T-cell (primary cell): ENCODE results near the gene GOLGA7B. TPM values are rescaled to one million over a fixed set of nuclear protein-coding genes. Genes with fewer than 3 reads are reported as not detected.

Experiments
- ATAC-seq, 4 experiments: fragments of 200-7000 bp in 3 of 4; fragments of 150-1000 bp in 1 of 4; cut with Tn5 transposase; replicated peaks in 1 of 4; 1 replicate in 3 of 4; 2 replicates in 1 of 4; pipeline ENCODE4 v1.10.0; 2021; ENCODE audit warnings: moderate library complexity in 3 of 4, mild to moderate bottlenecking in 2 of 4, moderate number of reproducible peaks in 1 of 4
- CTCF ChIA-PET, 2 donors: fragments of 300-600 bp; sonication (Branson Sonifier 250); formaldehyde crosslinking; loops; one replicate each; lab custom pipeline; 2022; ENCODE audit warnings: antibody characterized with exemption in 2 of 2; lab: Charles Lee
- POLR2A ChIA-PET, 2 donors: fragments of 300-600 bp; sonication (Branson Sonifier 250); formaldehyde crosslinking; loops; one replicate each; lab custom pipeline; 2022; ENCODE audit warnings: antibody characterized with exemption in 2 of 2; lab: Charles Lee
- DNase-seq, 35 experiments: peaks; one replicate each; pipeline versions ENCODE4 v3.0.0 to v3.0.0-alpha.2; 2013 to 2023
- H3K27ac ChIP-seq: one replicate; pipeline ENCODE4 v1.5.1; 2013; ENCODE audit warnings: low read length
- H3K27me3 ChIP-seq, 2 experiments: replicated peaks in 1 of 2; 1 replicate in 1 of 2; 2 replicates in 1 of 2; pipeline versions ENCODE4 v1.6.1 to v1.7.0; 2013; ENCODE audit warnings: low read length in 1 of 2, mixed read lengths in 1 of 2; ENCODE audit not compliant: control insufficient read depth in 2 of 2, insufficient read depth in 2 of 2; ENCODE audit errors: extremely low read depth in 1 of 2
- H3K36me3 ChIP-seq, 2 donors: 1 replicate in 1 of 2; 2 replicates in 1 of 2; pipeline versions ENCODE4 v1.6.1 to v1.7.0; 2013; ENCODE audit warnings: low read length in 1 of 2; ENCODE audit not compliant: control insufficient read depth in 2 of 2, insufficient read depth in 1 of 2; ENCODE audit errors: extremely low read depth in 1 of 2
- H3K4me1 ChIP-seq, 2 experiments: 1 replicate in 1 of 2; 2 replicates in 1 of 2; pipeline versions ENCODE4 v1.6.1 to v1.7.0; 2013; ENCODE audit warnings: low read length in 2 of 2, mixed read lengths in 1 of 2; ENCODE audit not compliant: insufficient read depth in 2 of 2, control insufficient read depth in 1 of 2; ENCODE audit errors: extremely low read depth in 1 of 2
- H3K4me3 ChIP-seq, 2 donors: 1 replicate in 1 of 2; 2 replicates in 1 of 2; pipeline versions ENCODE4 v1.5.1 to v1.7.0; 2013; ENCODE audit warnings: mild to moderate bottlenecking in 2 of 2, low read length in 1 of 2, moderate library complexity in 1 of 2; ENCODE audit not compliant: control insufficient read depth in 1 of 2; ENCODE audit errors: extremely low read depth in 1 of 2
- H3K9me3 ChIP-seq: 2 replicates; pipeline ENCODE4 v1.7.0; 2013
- H3K27ac Mint-ChIP-seq, 2 donors: one replicate each; pipeline ENCODE4 v1.8.0; 2020 to 2021; ENCODE audit warnings: mild to moderate bottlenecking in 2 of 2, mixed read lengths in 2 of 2
- H3K27me3 Mint-ChIP-seq, 2 donors: one replicate each; pipeline ENCODE4 v1.8.0; 2021 to 2022; ENCODE audit warnings: mixed read lengths in 2 of 2
- H3K36me3 Mint-ChIP-seq: one replicate; pipeline ENCODE4 v1.8.0; 2021; ENCODE audit warnings: mixed read lengths
- H3K4me1 Mint-ChIP-seq, 3 donors: one replicate each; pipeline ENCODE4 v1.8.0; 2020 to 2022; ENCODE audit warnings: mixed read lengths in 3 of 3, mild to moderate bottlenecking in 1 of 3
- H3K4me3 Mint-ChIP-seq, 3 donors: one replicate each; pipeline ENCODE4 v1.8.0; 2020 to 2022; ENCODE audit warnings: mild to moderate bottlenecking in 3 of 3, mixed read lengths in 3 of 3, moderate library complexity in 3 of 3
- H3K9me3 Mint-ChIP-seq, 3 donors: one replicate each; pipeline ENCODE4 v1.8.0; 2020 to 2022; ENCODE audit warnings: mixed read lengths in 3 of 3
- WGBS: methylation state at CpG from one replicate; pipeline ENCODE4 v1.1.5; 2013; ENCODE audit warnings: missing lambda C conversion rate; ENCODE audit not compliant: insufficient coverage; 5-methylcytosine and 5-hydroxymethylcytosine counted together
- total RNA-seq, 35 experiments: library from RNA in 6 of 35; stranded (reverse) in 6 of 35; fragments of 120-200 nt in 1 of 35; gene quantifications; one replicate each; pipeline versions ENCODE4 v1.2.1 to v1.2.4 and lab custom pipeline; 2013 to 2026

The GOLGA7B gene
- total RNA-seq, 5 donors from 2014 or later (not counting 1 experiment from before 2014, with no cell fraction given) = 9.4 to 16.7 (median 12.2) TPM

- Histone ChIP-seq H3K4me1 (no peaks in the 10 kb centered on the region), H3K27me3 (peaks cover 0 to 39% of the 10 kb centered on the region in 2 experiments), H3K27ac (no peak overlapping the region), H3K4me3 (no peak overlapping the region), H3K9me3 (no peaks in the 10 kb centered on the region), H3K36me3 (no peaks in the 10 kb centered on the region)
- Mint-ChIP-seq H3K4me1 (no peaks in the 10 kb centered on the region), H3K9me3 (no peaks in the 10 kb centered on the region), H3K4me3 (no peak overlapping the region), H3K36me3 (no peaks in the 10 kb centered on the region), H3K27ac (no peak overlapping the region), H3K27me3 (peaks cover 3 to 11% of the 10 kb centered on the region in 2 donors)
- DNase-seq = no peak
- WGBS = 89% methylated on average over 16 of the region's 17 CpGs
- CTCF ChIA-PET = interaction anchor here in 1 of 2 donors (0.6 kb wide), 1 partner anchor 15 kb away, joined by 3 read pairs; no protein-coding TSS in a partner anchor
- no peak for ATAC-seq
- POLR2A ChIA-PET = no interaction called here
These were observed 42.0 kb downstream of the GOLGA7B start for GRCh38 chr10:97891497-97892167.

GRCh38 chr10:97892506-97892905 is 42.9 kb downstream of the GOLGA7B start:
- peaks cover 0 to 41% of the 10 kb centered on the region in 2 experiments for H3K27me3 ChIP-seq
- Mint-ChIP-seq H3K9me3 (no peaks in the 10 kb centered on the region), H3K27ac (no peak overlapping the region), H3K36me3 (no peaks in the 10 kb centered on the region), H3K4me1 (no peaks in the 10 kb centered on the region), H3K27me3 (peaks cover 3 to 11% of the 10 kb centered on the region in 2 donors), H3K4me3 (no peak overlapping the region)
- DNase-seq (no peak), ATAC-seq (no peak)
- ChIA-PET CTCF (no interaction called here), POLR2A (no interaction called here)
- H3K27ac ChIP-seq = no peak overlapping the region
- H3K36me3 ChIP-seq = no peaks in the 10 kb centered on the region
- WGBS = no CpG with 5 or more reads among the region's 2 CpGs
- H3K4me3 ChIP-seq = no peak overlapping the region
- H3K4me1 ChIP-seq = no peaks in the 10 kb centered on the region
- no peaks in the 10 kb centered on the region for H3K9me3 ChIP-seq

GRCh38 chr10:97892939-97893338 is 43.3 kb downstream of the GOLGA7B start:
- WGBS = no CpG with 5 or more reads among the region's 2 CpGs
- H3K4me1 ChIP-seq = no peaks in the 10 kb centered on the region
- no peak overlapping the region for H3K4me3 ChIP-seq
- H3K27me3 ChIP-seq = peaks cover 0 to 39% of the 10 kb centered on the region in 2 experiments
- H3K27me3 Mint-ChIP-seq = peaks cover 2 to 10% of the 10 kb centered on the region in 2 donors
- no peaks in the 10 kb centered on the region for H3K9me3 Mint-ChIP-seq
- H3K27ac Mint-ChIP-seq = no peak overlapping the region
- no peak overlapping the region for H3K27ac ChIP-seq
- H3K36me3 ChIP-seq = no peaks in the 10 kb centered on the region
- H3K9me3 ChIP-seq = no peaks in the 10 kb centered on the region
- no peaks in the 10 kb centered on the region for H3K4me1 Mint-ChIP-seq
- DNase-seq (no peak), ATAC-seq (no peak)
- H3K36me3 Mint-ChIP-seq = no peaks in the 10 kb centered on the region
- H3K4me3 Mint-ChIP-seq = no peak overlapping the region
- POLR2A ChIA-PET = no interaction called here
- CTCF ChIA-PET = no interaction called here

GRCh38 chr10:97894092-97894491 is 44.4 kb downstream of the GOLGA7B start:
- no peaks in the 10 kb centered on the region for H3K36me3 Mint-ChIP-seq
- no peak overlapping the region for H3K4me3 Mint-ChIP-seq
- POLR2A ChIA-PET = interaction anchor here in 1 of 2 donors (0.7 kb wide), 1 partner anchor 54 kb away, joined by 9 read pairs; no protein-coding TSS in a partner anchor
- no peak overlapping the region for H3K4me3 ChIP-seq
- CTCF ChIA-PET = interaction anchor here in 1 of 2 donors (0.6 kb wide), 1 partner anchor 32 kb away, joined by 3 read pairs; no protein-coding TSS in a partner anchor
- no peak overlapping the region for H3K27ac ChIP-seq
- no peaks in the 10 kb centered on the region for H3K4me1 Mint-ChIP-seq
- no peak overlapping the region for H3K27ac Mint-ChIP-seq
- no peaks in the 10 kb centered on the region for H3K36me3 ChIP-seq
- no peaks in the 10 kb centered on the region for H3K4me1 ChIP-seq
- peaks cover 0 to 48% of the 10 kb centered on the region in 2 experiments for H3K27me3 ChIP-seq
- H3K27me3 Mint-ChIP-seq = peaks cover 0 to 7% of the 10 kb centered on the region in 2 donors
- no peaks in the 10 kb centered on the region for H3K9me3 ChIP-seq
- no peaks in the 10 kb centered on the region for H3K9me3 Mint-ChIP-seq
- no peak for ATAC-seq
- DNase-seq = no peak
- no CpG with 5 or more reads among the region's 3 CpGs for WGBS

GRCh38 chr10:97895084-97895483 is 45.4 kb downstream of the GOLGA7B start:
- Histone ChIP-seq H3K9me3 (no peaks in the 10 kb centered on the region), H3K4me1 (no peaks in the 10 kb centered on the region), H3K4me3 (no peak overlapping the region), H3K27ac (no peak overlapping the region), H3K36me3 (no peaks in the 10 kb centered on the region), H3K27me3 (peaks cover 0 to 43% of the 10 kb centered on the region in 2 experiments)
- Mint-ChIP-seq H3K9me3 (no peaks in the 10 kb centered on the region), H3K27ac (no peak overlapping the region), H3K36me3 (no peaks in the 10 kb centered on the region), H3K4me1 (no peaks in the 10 kb centered on the region), H3K4me3 (no peak overlapping the region), H3K27me3 (peaks cover 0 to 7% of the 10 kb centered on the region in 2 donors)
- WGBS = 79% methylated on average over 13 of the region's 13 CpGs
- ATAC-seq = no peak
- no peak for DNase-seq
- ChIA-PET CTCF (interaction anchor here in 1 of 2 donors (0.5 kb wide), 1 partner anchor 223 kb away, joined by 3 read pairs; no protein-coding TSS in a partner anchor), POLR2A (no interaction called here)

- Mint-ChIP-seq H3K9me3 (no peaks in the 10 kb centered on the region), H3K27me3 (peaks cover 0 to 7% of the 10 kb centered on the region in 2 donors), H3K4me3 (no peak overlapping the region), H3K36me3 (no peaks in the 10 kb centered on the region), H3K27ac (no peak overlapping the region), H3K4me1 (no peaks in the 10 kb centered on the region)
- Histone ChIP-seq H3K27me3 (peaks cover 0 to 43% of the 10 kb centered on the region in 2 experiments), H3K4me1 (no peaks in the 10 kb centered on the region), H3K9me3 (no peaks in the 10 kb centered on the region), H3K27ac (no peak overlapping the region), H3K4me3 (no peak overlapping the region), H3K36me3 (no peaks in the 10 kb centered on the region)
- DNase-seq (no peak), ATAC-seq (no peak)
- CTCF ChIA-PET = no interaction called here
- 64% methylated on average over 8 of the region's 9 CpGs for WGBS
- POLR2A ChIA-PET = no interaction called here
These were observed 46.3 kb downstream of the GOLGA7B start for GRCh38 chr10:97895915-97896314.
